Spleen (tissue), 7 donors: ENCODE measurements around the gene TTC39A.

ENCODE experiments used
- CTCF ChIP-seq, 11 experiments: fragments of 200-600 bp in 7 of 11; fragments of 450-650 bp in 4 of 11; sonication (generic) in 4 of 11; IDR thresholded peaks in 8 of 11; conservative IDR thresholded peaks in 3 of 11; 1 replicate in 7 of 11; 2 replicates in 4 of 11; pipeline versions ENCODE4 v1.4.0 to v1.8.0; 2016 to 2021; ENCODE audit warnings: antibody characterized with exemption in 11 of 11, inconsistent platforms in 4 of 11, mild to moderate bottlenecking in 1 of 11
- POLR2A ChIP-seq, 3 donors: fragments of 450-650 bp; IDR thresholded peaks; one replicate each; pipeline ENCODE4 v1.5.1; 2017; ENCODE audit warnings: antibody characterized with exemption in 3 of 3, mild to moderate bottlenecking in 1 of 3
- POLR2AphosphoS5 ChIP-seq, 3 donors: sonication (generic); formaldehyde crosslinking; IDR thresholded peaks; one replicate each; pipeline ENCODE4 v1.5.1; 2017; ENCODE audit warnings: antibody characterized with exemption in 3 of 3
- donor health status: DM: no; HTN: no; CAD: no; lungs with moderate emphysema.
- donor health status: DM: no; HTN: no; CAD: no.
- donor health status: DM: no; HTN: no; CAD: no.

- TF ChIP-seq CTCF (IDR thresholded peaks at IDR 0.05 in 8 of 11, conservative IDR thresholded peaks at IDR 0.05 in 3 of 11) (no peak), POLR2AphosphoS5 (IDR thresholded peaks at IDR 0.05) (no peak), POLR2A (IDR thresholded peaks at IDR 0.05) (no peak)
Observed at GRCh38 chr1:51241119-51241518, 89.2 kb downstream of the TTC39A start.
